ACC112 (cell line): ENCODE measurements around the gene TTC16.

Source experiments
- H2AFZ ChIP-seq: fragments of 200-600 bp; sonication (generic); one replicate; pipeline ENCODE4 v1.6.0; 2017; ENCODE audit warnings: antibody characterized with exemption, low read length; ENCODE audit not compliant: unreplicated experiment
- H3K27ac ChIP-seq: fragments of 200-600 bp; sonication (generic); 2 replicates; pipeline ENCODE4 v1.5.1; 2014; ENCODE audit warnings: low read depth, mild to moderate bottlenecking, antibody characterized with exemption, low read length, moderate library complexity
- H3K27me3 ChIP-seq: fragments of 200-600 bp; sonication (generic); 2 replicates; pipeline ENCODE4 v1.6.1; 2014; ENCODE audit warnings: mild to moderate bottlenecking, antibody characterized with exemption, low read length, moderate library complexity, mixed read lengths; ENCODE audit not compliant: insufficient read depth
- H3K36me3 ChIP-seq: fragments of 200-600 bp; sonication (generic); 2 replicates; pipeline ENCODE4 v1.6.1; 2016; ENCODE audit warnings: mild to moderate bottlenecking, antibody characterized with exemption, low read length, moderate library complexity, mixed read lengths; ENCODE audit not compliant: insufficient read depth
- H3K4me1 ChIP-seq: fragments of 200-600 bp; sonication (generic); one replicate; pipeline ENCODE4 v1.6.1; 2016; ENCODE audit warnings: low read length, mixed read lengths; ENCODE audit not compliant: insufficient read depth, unreplicated experiment, control insufficient read depth
- H3K4me3 ChIP-seq: fragments of 200-600 bp; sonication (generic); 2 replicates; pipeline ENCODE4 v1.5.1; 2014; ENCODE audit warnings: mild to moderate bottlenecking, low read depth, low read length
- H3K79me2 ChIP-seq: fragments of 200-600 bp; sonication (generic); one replicate; pipeline ENCODE4 v1.6.0; 2016; ENCODE audit warnings: low read length; ENCODE audit not compliant: control insufficient read depth, unreplicated experiment, insufficient read depth

The TTC16 gene

GRCh38 chr9:127769101-127769500 lies 53.2 kb downstream of the TTC16 start:
- H3K4me1 ChIP-seq, result peaks cover 6% of the 10 kb centered on the region
- no peak overlapping the region for H3K27ac ChIP-seq
- H3K79me2 ChIP-seq, result no peaks in the 10 kb centered on the region
- no peak overlapping the region for H2AFZ ChIP-seq
- no peaks in the 10 kb centered on the region for H3K27me3 ChIP-seq
- no peaks in the 10 kb centered on the region for H3K36me3 ChIP-seq
- no peak overlapping the region for H3K4me3 ChIP-seq

GRCh38 chr9:127769929-127770582 lies 54.2 kb downstream of the TTC16 start:
- H3K4me3 ChIP-seq, result no peak overlapping the region
- no peak overlapping the region for H2AFZ ChIP-seq
- peaks cover 6% of the 10 kb centered on the region for H3K4me1 ChIP-seq
- no peak overlapping the region for H3K27ac ChIP-seq
- no peaks in the 10 kb centered on the region for H3K36me3 ChIP-seq
- no peaks in the 10 kb centered on the region for H3K27me3 ChIP-seq
- no peaks in the 10 kb centered on the region for H3K79me2 ChIP-seq

- Histone ChIP-seq H2AFZ (no peak overlapping the region), H3K4me3 (peak overlapping the region; percentile 82), H3K36me3 (no peaks in the 10 kb centered on the region), H3K27me3 (no peaks in the 10 kb centered on the region), H3K4me1 (peaks cover 6% of the 10 kb centered on the region), H3K79me2 (no peaks in the 10 kb centered on the region), H3K27ac (no peak overlapping the region)
Measured at GRCh38 chr9:127770583-127770904, 54.7 kb downstream of the TTC16 start.

- Histone ChIP-seq H3K4me3 (peak overlapping the region; percentile 82), H3K4me1 (peaks cover 6% of the 10 kb centered on the region), H3K79me2 (no peaks in the 10 kb centered on the region), H3K36me3 (no peaks in the 10 kb centered on the region), H3K27me3 (no peaks in the 10 kb centered on the region), H3K27ac (no peak overlapping the region), H2AFZ (peak overlapping the region; percentile 23)
Measured at GRCh38 chr9:127770905-127771569, 55.2 kb downstream of the TTC16 start.

GRCh38 chr9:127771570-127772189 lies 55.8 kb downstream of the TTC16 start:
- no peak overlapping the region for H3K27ac ChIP-seq
- H3K79me2 ChIP-seq, result no peaks in the 10 kb centered on the region
- H3K27me3 ChIP-seq, result no peaks in the 10 kb centered on the region
- no peak overlapping the region for H2AFZ ChIP-seq
- peaks cover 6% of the 10 kb centered on the region for H3K4me1 ChIP-seq
- H3K4me3 ChIP-seq, result peak overlapping the region; percentile 41
- no peaks in the 10 kb centered on the region for H3K36me3 ChIP-seq

GRCh38 chr9:127772603-127773002 lies 56.7 kb downstream of the TTC16 start:
- H2AFZ ChIP-seq, result no peak overlapping the region
- H3K27ac ChIP-seq, result no peak overlapping the region

GRCh38 chr9:127773272-127773671 lies 57.4 kb downstream of the TTC16 start:
- no peak overlapping the region for H3K4me3 ChIP-seq
- H3K36me3 ChIP-seq, result no peaks in the 10 kb centered on the region
- no peaks in the 10 kb centered on the region for H3K79me2 ChIP-seq
- H2AFZ ChIP-seq, result no peak overlapping the region
- no peaks in the 10 kb centered on the region for H3K27me3 ChIP-seq
- H3K27ac ChIP-seq, result no peak overlapping the region
- peaks cover 6% of the 10 kb centered on the region for H3K4me1 ChIP-seq

More at GRCh38 chr9:127772603-127773002, 56.7 kb downstream of the TTC16 start:
- H3K27me3 ChIP-seq, result no peaks in the 10 kb centered on the region
- H3K79me2 ChIP-seq, result no peaks in the 10 kb centered on the region
- H3K4me3 ChIP-seq, result no peak overlapping the region
- H3K36me3 ChIP-seq, result no peaks in the 10 kb centered on the region
- H3K4me1 ChIP-seq, result peaks cover 6% of the 10 kb centered on the region

- no peak overlapping the region for H3K27ac ChIP-seq
- peaks cover 6% of the 10 kb centered on the region for H3K4me1 ChIP-seq
Measured at GRCh38 chr9:127773981-127774380, 58.1 kb downstream of the TTC16 start.

GRCh38 chr9:127776195-127776923 lies 60.5 kb downstream of the TTC16 start:
- Histone ChIP-seq H2AFZ (no peak overlapping the region), H3K79me2 (no peaks in the 10 kb centered on the region), H3K27me3 (no peaks in the 10 kb centered on the region), H3K4me3 (no peak overlapping the region), H3K27ac (no peak overlapping the region), H3K36me3 (no peaks in the 10 kb centered on the region), H3K4me1 (peaks cover under 1% of the 10 kb centered on the region)

More at GRCh38 chr9:127773981-127774380, 58.1 kb downstream of the TTC16 start:
- H3K4me3 ChIP-seq, result no peak overlapping the region
- no peak overlapping the region for H2AFZ ChIP-seq
- H3K79me2 ChIP-seq, result no peaks in the 10 kb centered on the region
- no peaks in the 10 kb centered on the region for H3K36me3 ChIP-seq
- no peaks in the 10 kb centered on the region for H3K27me3 ChIP-seq

- Histone ChIP-seq H3K4me1 (peaks cover 6% of the 10 kb centered on the region), H3K79me2 (no peaks in the 10 kb centered on the region), H3K36me3 (no peaks in the 10 kb centered on the region), H3K27me3 (no peaks in the 10 kb centered on the region), H2AFZ (no peak overlapping the region), H3K27ac (no peak overlapping the region), H3K4me3 (no peak overlapping the region)
Measured at GRCh38 chr9:127776924-127777289, 61.0 kb downstream of the TTC16 start.
